NCI-H2081 treated with DMSO at 0.1 percent for 48 hours (cell line): Measurements from ENCODE around the gene PAX3.
A peak's percentile ranks its signal among the peaks of the same experiment; 100 is the strongest.

Experiments used
- DNase-seq: peaks from one replicate; lab custom pipeline; 2025; lab: John Stamatoyannopoulos, UW

The PAX3 gene

DNA sequence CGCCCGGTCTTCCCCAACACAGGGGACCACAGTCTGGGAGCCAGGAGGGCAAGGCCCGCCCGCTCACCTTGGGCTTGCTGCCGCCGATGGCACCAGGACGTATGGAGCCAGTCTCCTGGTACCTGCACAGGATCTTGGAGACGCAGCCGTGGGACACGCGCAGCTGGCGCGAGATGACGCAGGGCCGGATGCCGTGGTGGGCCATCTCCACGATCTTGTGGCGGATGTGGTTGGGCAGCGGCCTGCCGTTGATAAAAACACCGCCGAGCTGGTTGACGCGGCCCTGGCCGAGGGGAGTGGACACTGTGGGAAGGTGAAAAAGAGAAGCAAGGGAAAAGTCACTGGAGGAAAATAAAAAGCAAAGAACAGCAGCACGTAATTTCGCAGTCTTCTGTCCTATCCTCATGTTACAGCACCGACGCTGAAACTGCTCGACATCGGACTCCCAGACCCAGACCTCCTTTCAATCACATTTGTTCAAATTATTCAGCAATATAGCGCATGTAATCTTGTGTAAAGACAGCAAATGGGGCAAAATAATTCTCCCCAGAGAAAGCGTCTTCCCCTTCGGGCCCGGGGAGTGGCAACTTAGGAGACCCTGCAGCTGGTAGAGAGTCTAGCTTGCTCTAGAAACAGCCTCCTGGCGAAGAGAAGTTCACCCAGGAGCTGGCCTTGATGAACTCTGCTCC lies 1.7 kb downstream of the PAX3 start:
- DNase-seq: no peak

DNA sequence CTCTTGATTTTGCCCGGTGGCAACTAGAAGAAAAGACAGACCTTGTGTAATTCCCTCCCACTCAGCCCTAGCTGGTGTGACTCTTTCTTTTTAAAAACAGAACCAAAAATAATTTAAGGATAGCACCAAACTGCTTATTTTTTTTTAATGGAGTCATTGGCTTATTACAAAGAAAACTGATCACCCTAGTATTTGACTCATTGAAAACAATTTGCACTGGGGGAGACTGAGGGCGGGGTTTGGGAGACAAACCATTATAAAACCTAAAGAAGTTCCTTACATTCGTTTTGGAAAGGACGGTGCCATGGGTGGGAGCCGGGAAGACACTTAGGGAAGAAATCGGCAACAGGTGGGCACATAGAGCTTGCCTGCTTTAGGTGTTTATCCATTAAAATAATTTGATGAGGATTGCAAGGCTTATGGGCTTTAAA lies 2.5 kb downstream of the PAX3 start:
- DNase-seq: no peak

DNA sequence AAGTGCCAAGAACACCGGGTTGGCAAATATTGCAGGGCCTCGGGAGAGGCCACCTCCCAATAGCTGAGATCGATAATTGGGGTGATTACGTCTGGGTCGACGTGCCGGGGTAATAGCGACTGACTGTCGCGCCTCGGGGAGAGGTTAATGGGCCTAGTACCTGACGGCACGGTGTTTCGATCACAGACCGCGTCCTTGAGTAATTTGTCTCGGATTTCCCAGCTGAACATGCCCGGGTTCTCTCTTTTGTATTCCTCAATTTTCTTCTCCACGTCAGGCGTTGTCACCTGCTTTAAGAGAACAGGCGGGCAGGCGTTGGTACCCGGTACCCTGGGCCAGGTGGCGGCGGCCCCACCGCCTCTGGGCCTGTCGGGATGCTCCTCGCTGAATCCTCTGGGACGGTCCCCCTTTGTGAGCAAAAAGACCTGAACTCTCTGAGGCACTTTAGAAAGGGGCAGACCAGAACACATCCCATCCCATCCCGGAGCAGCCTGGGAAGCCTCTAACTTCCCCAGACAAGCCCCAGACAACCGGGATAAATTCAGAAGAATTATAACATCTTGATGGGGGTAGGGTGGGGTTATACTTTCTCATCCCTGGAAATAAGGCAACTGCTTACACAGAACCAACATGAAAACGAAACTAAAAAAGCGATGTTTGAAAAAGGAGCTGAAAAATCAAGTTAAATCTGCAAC lies 3.3 kb downstream of the PAX3 start:
- DNase-seq: no peak

DNA sequence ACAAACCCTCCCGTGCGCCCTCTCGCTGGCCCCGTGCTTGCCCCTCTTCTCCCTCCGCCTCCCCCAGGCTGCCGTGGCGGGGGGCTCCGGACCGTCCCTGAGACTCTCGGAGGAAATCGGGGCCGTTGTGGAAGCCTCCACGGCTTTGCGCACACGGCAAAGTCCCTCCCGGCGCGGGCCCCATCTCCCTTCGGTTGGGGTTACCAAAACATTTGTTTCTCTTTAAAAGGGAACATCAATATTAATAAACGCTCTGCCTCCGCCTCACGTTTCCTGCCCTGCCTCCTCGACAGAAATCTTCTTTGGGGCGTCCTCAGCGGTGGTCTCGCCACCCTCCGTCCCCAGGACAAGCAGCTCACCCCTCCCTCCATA lies 3.8 kb downstream of the PAX3 start:
- DNase-seq: no peak

DNA sequence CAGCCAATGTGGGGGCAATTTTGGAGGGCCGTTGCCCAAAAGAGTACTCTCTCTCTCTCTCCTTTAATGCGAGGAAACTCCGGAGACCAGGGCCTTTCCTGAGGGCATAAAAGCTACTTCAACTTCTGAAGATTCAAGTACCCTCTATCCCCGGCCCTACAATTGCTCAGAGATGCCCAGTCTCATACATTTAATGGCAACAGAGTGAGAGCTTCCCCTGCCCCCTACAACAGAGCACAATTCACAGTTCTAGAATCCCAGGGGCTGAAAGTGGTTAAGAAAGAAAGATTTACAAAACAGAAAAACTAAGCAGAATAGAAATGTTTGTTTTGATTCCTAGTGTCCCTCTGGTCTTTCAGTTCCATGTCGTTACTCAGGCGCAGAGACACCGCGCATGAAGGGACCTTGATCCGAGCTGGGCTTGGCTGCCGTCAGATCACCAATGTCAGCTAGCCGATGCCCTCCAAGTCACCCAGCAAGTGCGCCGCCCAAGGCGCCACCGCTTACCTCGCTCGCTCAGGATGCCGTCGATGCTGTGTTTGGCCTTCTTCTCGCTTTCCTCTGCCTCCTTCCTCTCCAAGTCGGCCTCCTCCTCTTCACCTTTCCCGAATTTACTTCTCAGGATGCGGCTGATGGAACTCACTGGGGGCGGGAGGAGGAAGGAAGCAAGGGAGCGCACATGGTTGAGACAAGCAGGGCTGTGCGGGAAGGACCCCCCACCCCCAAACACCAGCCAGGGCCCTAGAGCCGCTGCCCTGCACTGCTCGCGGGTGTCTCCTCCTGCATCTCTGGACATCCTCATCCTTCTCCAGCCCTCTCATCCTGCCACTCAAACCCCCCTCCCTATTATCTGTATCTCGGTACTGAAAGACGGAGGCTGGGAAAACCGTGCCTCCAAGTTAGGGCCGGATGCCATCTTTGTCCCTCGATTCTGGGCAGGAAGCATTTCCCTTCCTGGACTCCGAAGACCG lies 4.9 kb downstream of the PAX3 start:
- no peak for DNase-seq

DNA sequence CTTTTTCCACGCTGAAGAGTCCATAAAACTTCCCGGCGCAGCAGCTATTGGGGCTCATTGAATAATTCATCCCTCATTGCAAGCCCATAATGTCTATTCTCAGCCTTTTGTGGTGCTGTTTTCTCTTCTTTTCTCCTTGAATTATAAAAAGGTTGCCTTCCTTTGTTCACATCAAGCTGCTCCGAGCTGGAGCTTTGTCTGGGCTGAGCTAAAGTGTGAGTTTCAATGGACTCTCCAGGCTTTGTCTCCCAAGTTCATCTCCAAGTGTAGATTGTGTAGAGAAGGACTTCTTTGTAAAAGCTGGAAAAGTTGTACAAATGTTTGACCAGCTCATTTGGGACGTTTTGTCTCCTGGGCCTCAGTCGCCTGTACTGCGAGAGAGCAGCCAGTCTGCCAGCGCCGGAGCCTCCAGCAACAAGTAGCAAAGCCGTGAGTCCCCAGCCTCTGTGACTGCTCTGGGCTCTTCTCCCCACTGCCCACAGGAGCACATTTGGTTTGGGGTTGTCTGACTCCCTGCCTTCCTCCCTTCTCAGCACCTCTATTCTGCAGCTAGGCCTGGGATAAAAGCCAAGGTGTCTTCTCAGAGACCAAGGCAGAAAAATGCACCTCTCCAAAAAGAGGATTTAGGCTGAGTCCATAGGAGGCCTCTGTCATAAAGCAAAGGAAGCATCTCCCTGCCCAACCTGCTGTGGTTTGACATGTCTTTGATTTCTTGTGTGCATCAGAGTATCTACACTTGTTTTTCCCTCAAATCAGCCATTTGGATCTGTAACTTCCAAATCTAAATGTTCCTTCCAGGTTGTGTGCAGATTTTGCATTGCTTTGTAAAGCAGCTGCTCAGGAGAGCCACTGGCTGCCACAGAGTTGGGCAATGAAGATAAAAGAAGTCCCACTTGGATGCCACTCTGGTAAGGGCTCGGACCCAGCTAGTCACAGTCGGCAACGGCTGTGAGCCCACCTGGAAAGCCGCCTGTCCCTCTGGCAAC lies 6.4 kb downstream of the PAX3 start:
- DNase-seq: no peak

DNA sequence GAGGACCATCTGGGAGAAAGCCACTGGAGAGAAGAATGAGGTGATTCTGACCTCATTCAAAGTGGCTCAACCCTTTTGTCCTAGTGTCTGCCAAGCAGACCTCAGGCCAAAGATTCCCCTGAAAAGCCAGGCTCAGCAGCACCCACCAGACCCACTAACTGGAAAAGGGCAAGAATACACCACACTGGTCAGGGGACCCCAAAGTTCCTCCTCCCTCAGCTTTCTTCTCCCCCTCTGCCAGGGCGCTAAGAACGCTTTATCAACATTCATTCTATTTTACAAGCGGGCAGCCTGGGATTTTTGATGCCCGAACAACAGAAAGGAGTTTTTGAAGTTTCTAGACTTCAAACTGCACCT lies 7.3 kb downstream of the PAX3 start:
- no peak for DNase-seq

DNA sequence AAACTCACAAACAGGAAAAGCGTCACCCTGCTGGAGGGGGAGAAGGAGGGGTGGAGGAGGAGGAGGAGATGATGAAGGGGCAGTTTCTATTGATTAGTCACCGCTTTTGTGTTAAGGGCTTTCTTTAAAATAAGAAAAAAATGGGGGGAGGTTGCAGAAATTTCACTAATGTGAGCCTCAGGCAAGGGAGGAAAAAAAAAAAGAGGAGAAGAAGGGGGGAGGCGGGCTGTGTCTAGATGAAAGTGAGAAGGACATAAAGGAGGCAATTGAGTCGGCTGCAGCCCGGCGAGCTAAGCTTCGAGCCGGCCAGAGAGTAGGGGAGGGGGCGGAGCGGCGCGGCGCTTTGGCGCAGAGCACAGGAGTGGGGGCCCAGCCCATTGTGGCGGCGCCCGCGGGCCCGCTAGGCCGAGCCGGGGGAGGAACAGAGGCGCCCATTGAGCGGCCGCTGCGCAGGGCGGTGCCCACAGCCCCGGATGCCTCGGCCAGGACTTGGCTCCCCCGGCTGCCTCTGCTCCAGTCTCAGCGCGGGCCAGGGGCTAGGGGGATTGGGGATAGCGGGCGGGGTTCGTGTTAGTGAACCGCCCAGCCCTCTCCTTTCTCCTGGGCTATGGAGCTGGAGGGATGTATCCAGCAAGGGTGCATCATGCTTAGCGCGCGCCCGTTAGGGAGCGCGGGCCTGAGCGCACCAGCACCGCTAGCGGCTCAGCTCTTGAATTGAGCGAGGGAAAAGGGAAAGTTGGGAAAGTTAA lies 7.9 kb downstream of the PAX3 start:
- DNase-seq: no peak

DNA sequence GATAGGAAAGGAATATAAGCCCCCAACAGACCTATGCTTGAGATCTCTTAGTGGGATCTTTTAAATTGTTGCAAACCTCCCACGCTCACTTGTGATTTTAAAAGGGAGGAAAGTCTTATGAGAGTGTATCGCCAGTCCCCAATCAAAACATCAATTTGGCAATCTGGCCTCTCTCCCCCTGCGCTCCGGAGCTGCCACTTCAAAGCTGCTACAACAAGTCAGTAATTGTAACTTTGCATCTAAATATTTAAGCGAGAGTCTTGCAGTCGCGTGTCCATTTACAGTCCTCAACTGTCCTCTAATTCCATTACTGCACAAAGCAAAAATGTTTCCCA lies 8.4 kb downstream of the PAX3 start:
- no peak for DNase-seq

DNA sequence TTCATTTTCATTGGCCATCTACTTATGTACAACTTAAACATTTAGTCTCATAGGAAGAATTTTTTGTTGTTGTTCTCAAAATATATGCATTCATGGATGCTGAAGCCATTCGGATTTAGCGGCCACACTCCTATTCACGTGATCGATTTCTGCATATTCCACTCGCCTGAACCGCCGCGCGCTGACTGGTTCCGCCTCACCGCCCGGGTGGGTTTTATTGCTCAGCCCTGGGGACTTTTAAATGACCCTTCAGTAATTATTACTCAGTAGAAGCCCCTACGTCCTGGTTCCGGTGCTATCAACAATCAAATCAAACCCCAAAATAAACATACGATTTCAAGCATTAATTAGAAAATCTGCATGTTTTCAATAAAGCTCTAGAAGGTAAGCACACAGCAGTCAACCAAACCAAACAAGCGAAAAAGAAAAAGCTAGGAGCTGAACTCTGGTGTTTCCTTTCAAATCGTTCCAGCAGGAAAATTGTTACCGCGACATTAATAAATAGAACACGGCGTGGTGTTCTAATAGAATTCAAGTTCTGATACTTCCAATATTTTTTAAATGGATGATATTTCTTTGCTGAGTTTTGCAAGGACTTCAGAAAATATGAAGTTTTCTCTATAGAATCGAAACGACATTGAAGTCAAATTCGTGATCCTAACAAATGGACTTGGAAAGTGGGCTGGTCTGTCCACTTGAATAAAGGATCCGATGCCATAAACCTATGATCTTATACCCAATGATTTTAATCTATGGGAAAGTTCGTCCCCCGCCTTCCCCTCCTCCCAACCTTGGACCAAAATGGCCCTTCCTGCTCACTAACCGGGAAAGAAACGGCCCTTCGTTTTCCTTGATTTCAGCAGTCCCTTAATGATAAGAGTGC lies 9.3 kb downstream of the PAX3 start:
- no peak for DNase-seq

DNA sequence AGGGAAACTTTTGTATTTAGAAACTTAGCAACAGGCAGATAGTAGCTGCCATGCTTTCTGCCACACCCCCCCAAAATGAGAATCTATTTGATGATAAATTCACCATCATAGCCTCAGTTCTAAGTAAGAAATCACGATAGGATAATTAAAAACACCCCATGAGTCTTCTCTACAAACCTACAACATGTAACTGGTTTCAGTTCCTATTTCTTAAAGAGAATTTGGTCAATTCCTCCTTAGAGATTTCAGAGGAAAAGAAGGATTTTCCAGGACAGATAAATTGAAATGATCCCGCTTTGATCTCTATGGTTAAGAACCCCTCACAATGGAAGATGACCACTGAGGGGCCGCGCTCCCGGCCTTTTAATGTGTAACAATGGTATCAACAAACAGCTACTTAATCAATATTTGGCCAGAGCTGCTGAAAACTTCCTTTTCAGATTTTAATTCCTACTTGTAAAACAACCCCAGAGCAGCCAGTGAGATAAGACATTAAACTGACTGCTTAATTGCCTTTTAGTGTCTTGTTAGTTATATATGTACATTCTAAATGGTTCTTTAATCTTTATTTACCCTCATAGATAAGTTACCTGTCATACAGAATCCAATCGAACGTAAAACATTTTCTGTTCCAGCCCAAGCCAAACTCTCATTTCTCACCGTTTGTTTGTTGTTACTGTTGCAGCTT lies 10.1 kb downstream of the PAX3 start:
- no peak for DNase-seq

DNA sequence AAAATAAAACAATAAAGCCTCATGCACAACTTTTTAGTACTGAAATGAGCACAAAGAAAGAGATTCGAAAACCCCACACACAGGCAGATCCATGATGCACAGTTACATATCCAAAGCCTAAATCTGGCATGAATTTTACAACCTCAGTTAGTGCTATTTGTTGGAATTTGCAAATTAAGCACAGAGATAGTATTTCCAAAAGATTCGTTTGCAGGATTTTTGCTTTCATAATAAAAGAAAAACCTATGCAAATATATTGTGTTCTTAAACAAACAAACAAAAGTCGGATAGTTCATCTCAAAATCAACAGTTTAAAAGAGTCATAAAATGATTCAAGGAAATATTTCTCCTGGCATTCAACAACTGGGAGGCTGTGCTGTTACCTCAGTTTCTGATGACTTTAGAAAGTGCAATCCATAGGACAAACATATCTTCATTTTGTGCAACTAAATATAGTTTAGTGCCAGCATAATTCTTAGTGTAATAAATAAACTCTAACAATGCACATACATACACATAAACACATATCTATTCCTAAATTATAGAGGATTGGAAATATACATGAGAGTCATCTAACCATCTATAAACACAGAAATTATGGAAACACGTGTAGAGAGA lies 10.8 kb downstream of the PAX3 start:
- DNase-seq: no peak

DNA sequence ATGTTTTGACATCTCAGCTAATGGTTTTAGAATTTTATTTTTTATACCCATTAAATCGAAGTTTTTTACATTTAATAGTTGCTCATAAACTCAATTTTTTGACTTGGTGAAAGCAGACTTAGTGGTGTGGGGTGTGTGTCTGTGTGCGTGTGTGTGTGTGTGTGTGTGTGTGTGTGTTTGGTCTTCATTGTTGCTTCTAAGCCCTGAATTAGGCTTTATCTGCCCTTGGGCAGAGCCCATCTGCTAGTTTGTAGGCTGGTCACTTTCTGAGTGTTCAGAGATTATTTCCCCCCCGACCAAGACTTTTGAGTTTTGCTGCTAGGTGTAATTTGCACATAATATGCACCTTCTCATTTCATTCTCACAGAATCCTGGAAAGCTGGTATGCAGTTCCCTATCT lies 14.3 kb downstream of the PAX3 start:
- DNase-seq: no peak

DNA sequence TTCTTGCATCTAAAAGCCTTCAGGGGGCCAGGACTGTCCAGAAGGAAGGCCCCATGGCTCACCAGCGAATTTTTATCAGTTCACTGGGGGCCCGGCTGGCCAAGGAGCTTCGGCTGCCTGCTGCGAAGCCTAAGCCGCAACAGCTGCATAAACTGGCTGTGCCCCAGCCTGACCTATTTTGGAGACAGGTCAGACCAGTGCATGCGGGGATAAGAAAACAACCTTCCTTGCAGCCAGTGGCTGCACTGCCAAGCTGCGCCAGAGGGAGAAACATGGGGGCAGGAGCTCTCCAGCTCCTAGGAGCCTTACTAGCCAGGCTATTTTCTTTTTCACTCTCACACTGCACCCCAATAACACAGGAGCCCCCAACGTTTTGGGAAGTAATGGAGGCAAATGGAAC lies 15.2 kb downstream of the PAX3 start:
- DNase-seq: no peak

DNA sequence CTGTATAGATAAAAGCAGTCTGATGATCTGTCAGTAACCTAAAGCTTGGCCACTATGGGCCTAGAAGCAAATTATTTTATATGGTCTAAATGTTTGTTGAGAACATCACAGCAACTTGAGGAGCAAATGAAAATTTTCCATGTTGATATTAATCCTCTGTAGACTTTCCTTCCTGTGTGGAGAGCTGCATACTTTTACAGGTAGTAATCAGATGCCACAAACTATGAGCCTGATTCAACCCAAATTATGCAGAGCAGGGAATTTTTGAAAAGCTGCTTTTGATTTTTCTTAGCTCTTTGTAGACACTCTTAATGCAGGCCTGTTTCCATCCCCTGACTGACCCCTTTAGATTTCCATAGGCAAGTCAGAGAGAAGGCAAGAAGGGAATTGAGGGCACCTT lies 17.3 kb downstream of the PAX3 start:
- DNase-seq: no peak

DNA sequence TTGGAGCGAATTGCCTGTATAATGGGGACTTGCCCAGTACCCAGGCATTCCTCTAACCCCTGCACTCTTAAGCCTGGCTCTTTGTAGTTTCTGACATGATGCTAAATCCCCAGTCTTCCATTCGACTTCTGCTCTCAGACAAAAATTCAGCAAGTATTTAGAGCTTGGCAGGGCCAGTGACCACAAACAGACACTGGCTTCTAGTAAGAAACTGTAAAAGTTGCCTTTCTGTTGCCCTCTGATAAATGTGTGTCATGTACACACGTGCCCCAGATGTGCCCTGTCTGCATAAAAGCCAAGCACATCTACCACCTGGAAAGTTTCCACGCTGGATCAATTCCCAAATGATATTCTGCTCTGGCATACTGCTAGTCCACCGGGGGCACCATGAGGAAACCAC lies 18.0 kb downstream of the PAX3 start:
- DNase-seq: no peak

DNA sequence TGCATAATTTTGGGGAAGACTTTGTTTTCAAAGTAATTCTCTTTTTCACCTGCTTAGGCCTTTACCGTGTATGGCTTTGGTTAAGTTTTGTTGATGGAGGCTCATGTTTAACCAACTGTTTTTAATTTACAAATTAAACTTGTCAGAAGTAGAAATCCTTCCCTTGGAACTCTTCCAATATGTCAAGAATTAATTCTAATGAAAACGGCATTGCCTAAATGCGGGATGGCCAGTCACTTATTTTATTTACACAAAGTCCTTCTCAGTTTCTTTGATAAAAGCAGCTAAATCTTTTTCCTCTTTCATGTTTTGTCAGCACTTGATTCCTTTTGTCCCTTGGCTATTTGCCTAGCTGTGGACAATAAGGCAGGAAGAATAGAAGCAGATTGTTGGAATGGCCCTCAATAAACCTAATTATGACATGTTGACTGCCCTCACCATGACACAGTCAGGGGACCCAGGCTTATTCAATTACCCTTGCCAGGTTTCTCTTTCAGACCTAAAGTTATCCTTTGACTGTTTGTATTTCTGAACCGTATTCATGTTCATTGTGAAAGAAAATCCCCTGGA lies 26.3 kb downstream of the PAX3 start:
- DNase-seq: peak; percentile 39

DNA sequence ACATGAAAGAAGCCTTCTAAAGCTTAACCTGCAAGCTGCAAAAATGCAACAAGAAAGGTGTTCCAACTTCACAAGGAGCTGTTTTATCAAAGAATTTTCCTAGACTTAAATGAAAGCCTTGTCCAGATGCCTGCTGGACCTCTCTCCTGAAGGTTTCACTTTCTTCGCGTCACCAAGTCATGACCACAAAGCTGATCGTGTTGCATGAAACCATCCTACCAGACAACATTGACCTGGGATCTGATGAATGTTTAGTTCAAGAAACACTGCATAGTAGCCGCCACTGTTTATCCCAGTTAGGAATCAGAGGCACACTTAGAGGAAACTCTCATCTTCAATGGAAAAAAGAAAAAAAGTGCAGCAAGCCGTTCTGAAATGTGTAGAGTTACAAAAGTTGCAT lies 26.9 kb downstream of the PAX3 start:
- no peak for DNase-seq

DNA sequence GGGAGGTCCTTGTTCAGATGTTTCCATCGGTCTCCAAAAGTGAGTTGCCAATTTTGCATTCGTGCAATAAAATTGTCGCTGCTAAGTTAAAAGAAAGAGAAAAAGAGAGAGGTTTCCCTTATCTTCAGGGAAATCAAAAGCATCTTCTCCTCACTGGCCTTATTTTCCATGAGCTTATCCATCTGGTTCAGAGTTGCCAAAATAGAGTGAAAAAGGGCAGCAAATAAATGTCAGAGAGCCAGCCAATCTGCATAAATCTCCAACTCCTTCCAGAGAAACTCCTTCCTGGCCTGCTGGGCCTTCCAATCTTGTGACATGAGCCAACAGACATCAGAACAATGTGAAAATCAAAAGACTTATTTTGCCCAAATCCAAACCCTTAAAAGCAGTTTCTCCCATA lies 28.4 kb downstream of the PAX3 start:
- no peak for DNase-seq
